Fibroblast of gingiva (primary cell): ENCODE data around the gene PSMA6.
"Not testable (repeated sequence)": the region's sequence is repeated elsewhere in the genome, so short reads cannot be mapped to it uniquely, and the experiment has no call there.

Experiments
- DNase-seq: peaks from one replicate; pipeline ENCODE4 v3.0.0-alpha.2; 2011; ENCODE audit warnings: low read depth

PSMA6 gene

GRCh38 chr14:35326375-35326774, 34.2 kb downstream of the PSMA6 start:
- DNase-seq: no peak

DNA sequence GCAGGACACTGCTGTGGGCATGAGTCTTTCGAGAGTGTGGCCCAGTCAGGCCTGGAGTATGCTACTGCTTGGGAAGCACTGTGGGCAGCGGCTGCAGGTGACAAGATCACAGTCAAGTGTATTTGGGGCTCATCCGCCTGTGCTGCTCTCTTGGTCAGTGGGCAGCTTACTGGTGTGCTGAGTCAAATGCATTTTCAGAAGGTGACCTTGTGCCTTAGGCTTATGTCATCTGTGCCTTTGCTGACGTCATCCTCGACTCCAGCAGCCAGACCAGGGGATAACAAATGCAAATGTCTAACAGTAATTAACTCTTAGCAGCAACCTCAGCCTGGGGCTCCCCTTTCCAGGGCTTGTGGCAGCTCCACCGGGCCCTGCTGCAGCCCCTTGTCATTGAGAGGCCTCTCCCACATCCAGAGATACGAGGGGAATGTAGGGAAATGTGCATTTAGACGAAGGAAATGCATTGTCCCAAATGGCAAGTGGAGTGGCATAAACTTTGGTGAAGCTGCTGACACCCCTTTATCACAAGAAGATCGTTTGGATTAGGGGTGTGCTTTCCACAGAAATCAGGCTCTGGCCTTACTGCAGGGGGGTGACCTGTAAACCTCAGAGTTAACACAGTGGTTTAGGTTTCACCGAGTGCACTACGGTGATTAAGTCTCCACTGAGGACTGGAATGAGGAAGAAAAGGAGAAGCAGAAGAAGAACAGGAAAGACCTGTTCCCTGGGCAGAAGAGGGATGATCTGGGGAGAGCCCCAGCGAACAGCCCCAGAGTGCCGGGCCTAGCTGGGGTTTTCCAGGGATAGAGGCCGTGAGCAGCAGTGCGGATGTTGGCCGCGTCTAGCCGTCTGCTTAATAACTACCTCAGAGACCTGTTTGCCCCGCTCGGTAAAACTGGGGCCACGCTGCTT, 39.7 kb downstream of the PSMA6 start:
- DNase-seq: no peak

GRCh38 chr14:35332517-35333263, 40.5 kb downstream of the PSMA6 start:
- DNase-seq: peak; percentile 31

DNA sequence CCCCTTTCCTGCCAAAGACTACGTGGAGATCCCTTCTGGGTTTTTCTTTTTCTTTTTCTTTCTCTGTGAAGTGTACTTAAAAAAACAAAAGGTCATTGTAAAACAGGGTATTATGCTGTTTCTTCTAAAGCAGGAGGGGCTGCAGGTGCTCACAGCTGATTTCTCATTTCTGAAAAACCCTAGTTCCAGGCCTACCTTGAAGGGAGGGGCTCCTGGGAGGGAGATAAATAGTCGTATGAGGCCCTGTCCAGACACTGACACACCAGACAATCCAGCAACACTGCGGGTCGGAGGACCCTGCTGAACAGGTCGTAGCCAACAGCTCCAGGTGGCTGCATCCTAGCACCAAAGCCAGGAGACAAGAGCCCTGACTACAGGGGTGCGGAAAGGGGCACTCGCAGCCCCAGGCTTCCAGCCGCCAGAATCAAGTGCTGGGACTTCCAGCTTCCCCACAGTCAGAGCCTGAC, 41.1 kb downstream of the PSMA6 start:
- DNase-seq: no peak

GRCh38 chr14:35333797-35334743, 41.9 kb downstream of the PSMA6 start:
- no peak for DNase-seq

- DNase-seq: peak; percentile 32
These were observed 43.4 kb downstream of the PSMA6 start for GRCh38 chr14:35335388-35336092.

- not testable (repeated sequence) for DNase-seq
These were observed 44.0 kb downstream of the PSMA6 start for GRCh38 chr14:35336171-35336493.

DNA sequence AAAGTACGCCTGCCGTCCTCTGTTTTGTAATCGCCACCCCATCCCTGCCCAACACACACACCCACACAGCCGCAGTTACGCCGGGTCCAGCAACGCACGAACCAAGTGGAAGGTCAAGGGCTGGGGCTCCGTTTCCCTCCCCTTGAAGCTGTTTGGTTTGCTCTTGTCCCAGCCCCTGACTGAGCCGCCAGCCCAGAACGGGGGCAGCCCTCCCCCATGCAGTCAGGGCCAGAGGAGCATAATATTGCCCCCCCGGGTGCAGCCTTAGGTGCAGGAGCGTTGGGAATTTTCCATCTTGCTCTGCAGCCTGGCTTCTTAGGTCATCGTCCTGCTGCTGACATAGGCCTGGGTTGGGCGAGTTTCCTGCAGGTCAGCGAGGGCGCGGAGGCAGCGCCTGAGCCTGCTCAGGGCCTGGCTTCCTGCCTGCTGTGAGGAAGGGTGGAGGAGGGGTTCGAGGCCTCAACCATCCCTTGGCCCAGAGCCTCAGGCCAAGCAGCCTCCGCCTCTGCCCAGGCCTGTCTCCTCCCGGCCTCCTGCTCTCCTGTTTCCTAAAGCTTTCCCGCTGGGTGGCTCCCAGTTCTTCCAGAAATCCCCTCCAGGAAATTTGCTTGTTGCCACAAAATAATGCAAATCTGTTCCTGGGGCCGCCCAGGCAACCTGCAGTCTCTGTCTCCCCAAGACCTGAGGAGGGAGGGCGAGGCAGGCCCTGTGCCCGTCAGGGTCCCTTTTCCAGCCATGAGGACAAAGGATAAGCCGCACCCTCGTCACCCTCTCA, 44.5 kb downstream of the PSMA6 start:
- peak; percentile 95 for DNase-seq

- DNase-seq: no peak
These were observed 45.4 kb downstream of the PSMA6 start for GRCh38 chr14:35337269-35338255.

GRCh38 chr14:35338731-35339405, 46.7 kb downstream of the PSMA6 start:
- DNase-seq: no peak

DNA sequence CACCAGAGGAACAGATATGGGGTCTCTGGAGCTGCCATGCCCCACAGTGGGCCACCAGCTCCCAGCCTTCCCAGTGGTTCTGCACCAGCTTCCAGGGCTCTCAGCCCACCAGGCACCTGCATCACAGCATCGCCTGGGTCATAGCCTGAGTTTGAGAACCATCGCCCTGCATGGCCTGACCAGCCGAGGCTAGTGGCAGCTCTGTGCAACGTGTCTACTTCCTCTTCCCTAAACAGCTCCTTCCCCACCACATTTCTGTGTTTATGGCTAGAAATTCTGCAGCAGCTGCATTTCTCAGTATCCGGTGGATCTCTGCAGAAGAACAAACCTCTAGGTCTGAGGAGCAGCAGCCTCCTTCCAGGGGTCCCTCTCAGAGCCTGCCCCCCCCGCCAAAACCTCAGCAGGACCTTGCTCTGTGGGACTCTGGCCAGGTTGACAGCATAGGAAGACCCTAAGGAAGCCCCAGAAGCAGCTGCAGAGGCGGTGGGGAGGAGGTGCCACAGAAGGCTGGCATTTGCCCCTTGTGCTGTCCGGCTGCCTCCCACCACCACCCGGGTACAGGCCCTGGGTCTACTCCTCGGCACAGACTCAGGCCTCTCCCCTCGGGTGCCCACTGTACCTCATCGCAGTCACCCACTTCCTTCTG, 47.7 kb downstream of the PSMA6 start:
- DNase-seq: no peak

DNA sequence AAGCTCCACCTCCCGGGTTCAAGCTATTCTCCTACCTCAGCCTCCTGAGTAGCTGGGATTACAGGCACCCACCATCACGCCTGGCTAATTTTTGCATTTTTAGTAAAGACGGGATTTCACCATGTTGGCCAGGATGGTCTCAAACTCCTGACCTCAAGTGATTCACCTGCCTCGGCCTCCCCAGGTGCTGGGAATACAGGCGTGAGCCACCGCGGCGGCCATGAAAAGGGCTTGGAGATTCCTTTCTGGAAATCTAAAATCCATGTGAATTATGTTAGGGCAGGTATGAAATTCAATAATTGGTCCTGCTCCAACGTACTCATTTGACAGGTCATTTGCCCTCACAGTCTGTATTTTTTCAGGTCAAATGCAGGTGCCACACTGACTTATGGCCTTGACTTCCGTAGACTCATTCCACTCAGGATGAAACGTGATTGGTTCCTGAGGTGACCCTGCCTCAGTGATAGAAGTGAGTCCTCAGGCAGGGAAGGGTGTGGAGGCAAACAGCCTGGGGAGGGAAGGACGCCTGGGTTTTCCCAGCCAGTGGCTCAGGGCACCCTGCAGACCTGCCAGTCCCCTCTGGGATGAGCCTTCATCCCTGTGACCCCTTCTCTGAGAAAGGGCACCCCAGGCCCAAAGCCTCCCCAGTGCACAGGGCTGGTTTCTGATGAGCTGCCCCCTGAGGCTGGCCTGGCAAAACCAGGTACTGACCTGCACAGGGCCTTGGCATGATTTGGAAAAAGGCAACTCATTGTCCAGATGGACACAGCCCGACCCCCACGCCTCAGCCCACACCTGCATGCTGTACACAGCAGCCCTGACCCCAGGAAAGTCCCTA, 48.7 kb downstream of the PSMA6 start:
- no peak for DNase-seq

DNA sequence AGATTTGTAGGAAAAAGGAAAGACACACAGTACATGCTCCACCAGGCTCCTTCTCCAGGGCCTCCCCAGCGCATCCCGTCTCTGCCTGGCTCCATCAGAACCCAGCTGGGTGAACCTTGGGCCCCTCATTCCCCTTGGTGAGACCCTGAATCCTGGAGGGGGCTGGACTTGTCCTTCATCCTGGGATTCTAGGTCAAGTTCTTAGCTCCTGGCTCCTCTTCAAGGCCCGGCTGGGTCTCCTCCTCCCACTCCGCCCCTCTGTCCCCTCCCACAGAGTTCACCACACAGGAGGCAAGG, 49.2 kb downstream of the PSMA6 start:
- DNase-seq: no peak

GRCh38 chr14:35341751-35342488, 49.7 kb downstream of the PSMA6 start:
- DNase-seq: peak; percentile 99

DNA sequence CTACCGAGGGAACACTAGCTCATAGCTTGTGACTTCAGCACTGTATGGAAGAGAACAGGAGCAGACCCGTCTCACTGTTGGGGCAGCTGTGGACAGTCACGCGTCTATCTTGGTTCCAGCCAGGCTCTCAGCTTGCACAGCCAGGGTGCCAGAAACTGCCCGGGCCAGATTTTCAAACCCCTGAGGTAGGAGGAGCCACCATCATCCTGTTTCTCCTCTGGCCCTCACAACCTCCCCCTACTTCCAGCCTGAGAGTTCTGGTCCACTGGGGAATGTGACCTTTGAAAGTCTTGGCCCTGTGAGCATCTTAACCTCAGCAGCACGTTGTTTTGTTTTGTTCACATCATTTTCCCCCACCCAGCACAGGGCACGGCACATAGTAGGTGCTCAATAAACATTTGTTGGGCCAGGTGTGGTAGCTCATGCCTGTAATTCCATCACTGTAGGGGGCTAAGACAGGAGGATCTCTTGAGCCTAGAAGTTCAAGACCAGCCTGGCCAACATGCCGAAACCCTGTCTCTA, 50.4 kb downstream of the PSMA6 start:
- no peak for DNase-seq

GRCh38 chr14:35343702-35344101, 51.5 kb downstream of the PSMA6 start:
- DNase-seq: no peak
